Ishikawa (cell line): ENCODE measurements around the gene MMP15.

Experiments
- CEBPB ChIP-seq: IDR thresholded peaks from 2 replicates; pipeline ENCODE4 v1.6.1; 2012
- CREB1 ChIP-seq: IDR thresholded peaks from 2 replicates; pipeline ENCODE4 v1.6.1; 2012; ENCODE audit warnings: low read depth
- EGR1 ChIP-seq: IDR thresholded peaks from 2 replicates; pipeline ENCODE4 v1.6.1; 2012
- EP300 ChIP-seq: IDR thresholded peaks from 2 replicates; pipeline ENCODE4 v1.6.1; 2012; ENCODE audit warnings: borderline replicate concordance
- FOXM1 ChIP-seq: IDR thresholded peaks from 2 replicates; pipeline ENCODE4 v1.6.1; 2012; ENCODE audit warnings: low read depth, borderline replicate concordance
- NFIC ChIP-seq: IDR thresholded peaks from 2 replicates; pipeline ENCODE4 v1.6.1; 2012
- RAD21 ChIP-seq: IDR thresholded peaks from 2 replicates; pipeline ENCODE4 v1.6.1; 2012; ENCODE audit warnings: low read depth
- TAF1 ChIP-seq: IDR thresholded peaks from 2 replicates; pipeline ENCODE4 v1.6.1; 2012; ENCODE audit warnings: low read depth, mild to moderate bottlenecking
- TCF12 ChIP-seq: IDR thresholded peaks from 2 replicates; pipeline ENCODE4 v1.6.1; 2012; ENCODE audit warnings: low read depth
- TEAD4 ChIP-seq: IDR thresholded peaks from 2 replicates; pipeline ENCODE4 v1.6.1; 2012
- YY1 ChIP-seq: IDR thresholded peaks from 2 replicates; pipeline ENCODE4 v1.6.1; 2012; ENCODE audit warnings: low read depth
- ZBTB7A ChIP-seq: IDR thresholded peaks from 2 replicates; pipeline ENCODE4 v1.6.1; 2012; ENCODE audit warnings: low read depth
- TF ChIP-seq, protein P1 (sequence below): IDR thresholded peaks from 2 replicates; pipeline ENCODE4 v1.6.1; 2012; ENCODE audit warnings: low read depth, mild to moderate bottlenecking
- TF ChIP-seq, protein P2 (sequence below): IDR thresholded peaks from 2 replicates; pipeline ENCODE4 v1.6.1; 2012
- TF ChIP-seq, protein P3 (sequence below): IDR thresholded peaks from 2 replicates; pipeline ENCODE4 v1.6.1; 2012

The MMP15 gene

DNA sequence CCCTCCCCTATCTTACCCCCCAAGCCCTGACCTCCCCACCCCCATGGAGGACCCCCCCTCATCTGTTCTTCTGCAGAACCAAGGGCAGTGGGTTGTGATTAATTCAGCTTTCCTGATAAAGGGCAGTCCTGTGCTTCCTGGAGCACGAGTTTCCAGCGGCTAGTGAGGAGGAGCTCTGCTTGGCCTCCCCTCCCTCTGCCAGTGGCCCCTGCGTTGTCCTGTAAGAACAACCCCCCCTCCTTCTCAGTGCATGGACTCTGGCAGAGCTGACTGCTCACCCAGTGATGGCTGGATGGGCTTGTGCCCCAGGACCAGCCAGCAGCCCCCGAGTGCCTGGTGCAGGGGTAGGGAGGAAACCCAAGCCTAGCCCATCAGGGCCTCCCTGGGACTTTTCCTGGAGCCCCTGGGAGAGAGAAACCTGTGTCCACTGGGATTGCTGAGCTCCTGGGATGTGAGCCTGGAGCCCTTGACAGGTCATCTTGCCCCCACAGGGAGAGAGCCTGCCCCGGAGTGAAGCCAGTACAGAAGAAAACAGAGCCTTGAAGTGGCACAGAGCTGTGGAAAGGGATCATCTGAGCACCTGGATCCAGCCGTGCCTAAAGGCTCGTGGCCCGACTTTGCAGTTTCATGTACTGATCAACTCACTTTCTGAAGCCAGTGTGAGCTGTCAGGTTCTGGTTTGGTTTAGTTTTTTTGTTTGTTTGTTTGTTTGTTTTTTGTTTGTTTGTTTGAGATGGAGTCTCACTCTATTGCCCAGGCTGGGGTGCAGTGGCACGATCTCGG, 26.5 kb downstream of the MMP15 start:
- TF ChIP-seq CEBPB = no peak
- TF ChIP-seq, protein P1, sequence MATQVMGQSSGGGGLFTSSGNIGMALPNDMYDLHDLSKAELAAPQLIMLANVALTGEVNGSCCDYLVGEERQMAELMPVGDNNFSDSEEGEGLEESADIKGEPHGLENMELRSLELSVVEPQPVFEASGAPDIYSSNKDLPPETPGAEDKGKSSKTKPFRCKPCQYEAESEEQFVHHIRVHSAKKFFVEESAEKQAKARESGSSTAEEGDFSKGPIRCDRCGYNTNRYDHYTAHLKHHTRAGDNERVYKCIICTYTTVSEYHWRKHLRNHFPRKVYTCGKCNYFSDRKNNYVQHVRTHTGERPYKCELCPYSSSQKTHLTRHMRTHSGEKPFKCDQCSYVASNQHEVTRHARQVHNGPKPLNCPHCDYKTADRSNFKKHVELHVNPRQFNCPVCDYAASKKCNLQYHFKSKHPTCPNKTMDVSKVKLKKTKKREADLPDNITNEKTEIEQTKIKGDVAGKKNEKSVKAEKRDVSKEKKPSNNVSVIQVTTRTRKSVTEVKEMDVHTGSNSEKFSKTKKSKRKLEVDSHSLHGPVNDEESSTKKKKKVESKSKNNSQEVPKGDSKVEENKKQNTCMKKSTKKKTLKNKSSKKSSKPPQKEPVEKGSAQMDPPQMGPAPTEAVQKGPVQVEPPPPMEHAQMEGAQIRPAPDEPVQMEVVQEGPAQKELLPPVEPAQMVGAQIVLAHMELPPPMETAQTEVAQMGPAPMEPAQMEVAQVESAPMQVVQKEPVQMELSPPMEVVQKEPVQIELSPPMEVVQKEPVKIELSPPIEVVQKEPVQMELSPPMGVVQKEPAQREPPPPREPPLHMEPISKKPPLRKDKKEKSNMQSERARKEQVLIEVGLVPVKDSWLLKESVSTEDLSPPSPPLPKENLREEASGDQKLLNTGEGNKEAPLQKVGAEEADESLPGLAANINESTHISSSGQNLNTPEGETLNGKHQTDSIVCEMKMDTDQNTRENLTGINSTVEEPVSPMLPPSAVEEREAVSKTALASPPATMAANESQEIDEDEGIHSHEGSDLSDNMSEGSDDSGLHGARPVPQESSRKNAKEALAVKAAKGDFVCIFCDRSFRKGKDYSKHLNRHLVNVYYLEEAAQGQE = no peak
- no peak for TF ChIP-seq RAD21
- no peak for TF ChIP-seq TCF12
- no peak for TF ChIP-seq FOXM1
- TF ChIP-seq, protein P2, sequence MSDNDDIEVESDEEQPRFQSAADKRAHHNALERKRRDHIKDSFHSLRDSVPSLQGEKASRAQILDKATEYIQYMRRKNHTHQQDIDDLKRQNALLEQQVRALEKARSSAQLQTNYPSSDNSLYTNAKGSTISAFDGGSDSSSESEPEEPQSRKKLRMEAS = no peak
- no peak for TF ChIP-seq ZBTB7A
- TF ChIP-seq NFIC = no peak
- TF ChIP-seq EP300 = no peak
- no peak for TF ChIP-seq CREB1
- TF ChIP-seq, protein P3, sequence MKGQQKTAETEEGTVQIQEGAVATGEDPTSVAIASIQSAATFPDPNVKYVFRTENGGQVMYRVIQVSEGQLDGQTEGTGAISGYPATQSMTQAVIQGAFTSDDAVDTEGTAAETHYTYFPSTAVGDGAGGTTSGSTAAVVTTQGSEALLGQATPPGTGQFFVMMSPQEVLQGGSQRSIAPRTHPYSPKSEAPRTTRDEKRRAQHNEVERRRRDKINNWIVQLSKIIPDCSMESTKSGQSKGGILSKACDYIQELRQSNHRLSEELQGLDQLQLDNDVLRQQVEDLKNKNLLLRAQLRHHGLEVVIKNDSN = no peak
- TF ChIP-seq TEAD4 = no peak
- TF ChIP-seq EGR1 = no peak
- TF ChIP-seq TAF1 = no peak
- no peak for TF ChIP-seq YY1

DNA sequence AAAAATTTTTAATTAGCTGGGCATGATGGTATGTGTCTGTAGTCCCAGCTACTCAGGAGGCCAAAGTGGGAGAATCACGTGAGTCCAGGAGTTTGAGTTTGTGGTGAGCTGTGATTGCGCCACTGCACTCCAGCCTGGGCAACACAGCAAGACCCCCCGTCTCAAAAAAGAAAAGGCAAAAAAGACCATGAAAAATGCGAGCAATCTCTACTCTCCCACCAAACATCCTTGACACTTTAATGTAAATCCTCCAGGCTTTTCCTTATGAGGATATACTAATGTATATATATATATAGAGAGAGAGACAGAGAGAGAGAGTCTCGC, 28.1 kb downstream of the MMP15 start:
- TF ChIP-seq EGR1 (no peak), EP300 (no peak), TCF12 (no peak), ZBTB7A (no peak)
- TF ChIP-seq, protein P3 = no peak

DNA sequence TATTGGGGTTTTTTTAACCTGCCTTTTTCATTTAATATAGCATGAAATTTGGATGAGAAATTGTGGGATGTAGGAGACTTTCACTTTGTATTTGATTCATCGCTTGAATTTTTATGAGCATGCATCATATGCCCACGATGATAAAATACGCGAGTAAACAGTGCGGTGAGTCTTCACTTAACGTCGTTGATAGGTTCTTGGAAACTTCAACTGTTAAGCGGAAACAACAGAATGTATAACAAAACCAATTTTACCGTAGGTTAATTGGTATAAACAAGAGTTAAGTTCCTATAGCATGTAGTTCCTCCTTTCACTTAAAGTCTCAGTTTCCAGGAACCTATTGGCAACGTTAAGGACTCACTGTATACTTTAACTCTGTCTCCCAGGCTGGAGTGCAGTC, 28.7 kb downstream of the MMP15 start:
- TF ChIP-seq, protein P1 = no peak
- TF ChIP-seq, protein P3 = no peak
- no peak for TF ChIP-seq YY1
- TF ChIP-seq TCF12 = no peak
- no peak for TF ChIP-seq CEBPB
- TF ChIP-seq, protein P2 = no peak
- no peak for TF ChIP-seq NFIC
- TF ChIP-seq EGR1 = no peak
- TF ChIP-seq EP300 = no peak

DNA sequence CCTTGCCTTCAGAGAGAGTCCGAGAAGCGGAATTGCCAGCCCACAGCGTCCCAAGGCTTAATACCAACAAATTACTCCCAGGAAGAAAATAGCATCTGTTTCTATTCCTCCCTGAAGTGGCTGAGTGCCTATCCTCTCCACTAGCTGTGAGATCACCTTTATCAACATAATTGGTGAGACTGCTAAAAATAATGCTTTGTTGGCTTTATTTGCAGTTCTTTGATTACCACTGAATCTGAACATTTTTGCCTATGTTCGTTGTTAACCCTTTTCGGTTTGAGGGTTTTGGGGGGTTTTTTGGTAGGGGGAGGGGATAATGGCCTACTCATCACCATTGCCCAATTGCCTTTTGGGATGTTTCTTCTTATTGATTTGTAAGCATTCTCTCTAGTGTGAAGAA, 31.0 kb downstream of the MMP15 start:
- no peak for TF ChIP-seq EGR1
- TF ChIP-seq RAD21 = no peak

DNA sequence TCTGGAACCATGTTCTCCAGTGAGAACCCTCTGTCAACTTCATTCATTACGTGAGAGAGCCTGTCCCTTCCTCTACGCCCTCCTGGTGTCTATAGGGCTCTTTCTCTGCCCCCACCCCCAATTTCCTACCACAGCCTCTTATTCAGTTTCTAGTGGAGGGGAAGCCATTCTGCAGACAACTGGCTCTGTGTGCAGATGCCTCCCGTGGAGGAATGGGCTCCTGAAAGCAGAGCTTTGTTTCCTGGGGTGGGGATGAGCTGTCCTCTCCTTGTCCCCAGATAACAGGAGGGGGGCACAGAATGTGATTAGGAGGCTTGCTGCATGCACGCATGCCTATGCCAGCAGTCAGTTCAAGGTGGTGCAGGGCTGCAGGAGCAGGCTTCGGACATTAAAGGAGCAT, 31.6 kb downstream of the MMP15 start:
- TF ChIP-seq, protein P1 = no peak
- TF ChIP-seq EGR1 = no peak
- no peak for TF ChIP-seq TAF1
- no peak for TF ChIP-seq TCF12
- no peak for TF ChIP-seq RAD21
- no peak for TF ChIP-seq FOXM1
- no peak for TF ChIP-seq NFIC
